SH-SY5Y (cell line): ENCODE data around the gene LRRC73.

Source experiments
- GATA2 ChIP-seq: IDR thresholded peaks from 2 replicates; pipeline ENCODE4 v1.6.1; 2011; ENCODE audit warnings: mild to moderate bottlenecking, low read depth, low read length
- GATA3 ChIP-seq: IDR thresholded peaks from 2 replicates; pipeline ENCODE4 v1.6.1; 2011; ENCODE audit warnings: low read depth, mild to moderate bottlenecking, low read length, moderate library complexity

Gene LRRC73

DNA sequence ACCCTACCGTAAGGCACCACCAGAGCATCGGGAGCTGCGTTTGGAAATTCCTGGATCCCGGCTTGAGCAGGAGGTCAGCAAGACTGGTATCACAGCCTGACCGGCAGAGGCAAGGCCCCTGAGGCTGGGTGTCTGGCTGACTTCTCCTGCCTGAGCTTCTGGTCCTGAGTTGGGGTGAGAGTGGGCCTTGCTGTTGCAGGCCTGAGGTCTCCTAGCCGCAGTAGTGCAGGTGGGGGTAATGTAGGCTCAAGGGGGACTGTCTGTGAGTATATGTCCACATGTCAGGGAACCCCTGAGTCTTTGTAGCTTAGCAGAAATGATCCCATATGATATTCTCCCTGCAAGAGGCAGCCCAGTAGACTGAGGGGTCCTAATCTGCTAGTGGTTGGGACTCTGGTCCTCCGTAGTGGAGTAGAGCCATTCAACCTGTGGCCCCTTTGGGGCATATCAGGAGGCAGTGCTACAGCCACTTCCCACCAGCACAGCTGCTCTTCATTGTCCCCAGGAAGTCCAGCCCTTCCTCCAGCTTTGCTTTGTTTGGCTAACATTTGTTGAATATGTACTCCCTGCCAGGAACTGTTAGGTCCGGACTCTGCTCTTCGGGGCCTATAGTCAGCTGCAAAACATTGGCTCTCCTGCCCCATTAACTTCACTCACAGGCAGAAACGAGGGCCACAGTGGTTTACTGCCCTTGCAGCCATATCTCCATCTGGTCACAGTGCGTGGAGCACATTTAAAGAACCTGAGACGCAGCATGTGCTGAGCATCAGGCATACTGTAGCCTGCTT is 10.9 kb downstream of the LRRC73 start:
- no peak for TF ChIP-seq GATA3
- no peak for TF ChIP-seq GATA2

DNA sequence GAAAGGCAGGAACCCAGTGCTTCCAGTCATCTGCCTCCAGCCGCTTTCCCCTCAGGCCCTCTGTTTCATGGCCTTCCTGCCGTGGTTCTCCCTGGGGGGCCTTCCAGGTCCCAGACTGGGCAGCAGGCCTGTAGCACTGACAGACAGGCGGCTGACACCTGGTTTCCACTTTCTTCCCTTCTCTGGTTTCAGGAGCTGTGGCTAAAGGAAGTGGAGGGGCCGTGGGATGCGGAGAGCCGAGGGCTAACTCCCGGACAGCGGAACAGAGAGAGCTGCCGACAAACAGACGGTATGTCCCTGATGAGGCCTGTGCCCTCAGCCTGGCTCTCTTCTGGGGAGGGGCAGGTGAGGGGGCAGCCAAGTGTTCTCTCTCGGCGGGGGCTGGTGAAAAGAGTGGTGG is 12.5 kb downstream of the LRRC73 start:
- TF ChIP-seq GATA3 (no peak), GATA2 (no peak)

DNA sequence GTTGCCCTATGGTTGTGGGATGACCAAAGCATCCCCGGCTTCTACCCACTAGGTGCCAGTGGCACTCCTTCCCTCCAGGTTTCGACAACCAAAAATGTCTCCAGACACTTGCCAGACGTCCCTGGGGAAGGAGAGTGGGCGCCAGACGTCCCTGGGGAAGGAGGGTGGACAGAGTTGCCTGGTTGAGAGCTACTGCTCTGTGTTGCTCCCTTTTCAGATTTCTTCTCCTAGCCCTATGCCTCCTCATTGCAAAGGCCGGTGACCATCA is 13.1 kb downstream of the LRRC73 start:
- TF ChIP-seq GATA3 (no peak), GATA2 (no peak)

DNA sequence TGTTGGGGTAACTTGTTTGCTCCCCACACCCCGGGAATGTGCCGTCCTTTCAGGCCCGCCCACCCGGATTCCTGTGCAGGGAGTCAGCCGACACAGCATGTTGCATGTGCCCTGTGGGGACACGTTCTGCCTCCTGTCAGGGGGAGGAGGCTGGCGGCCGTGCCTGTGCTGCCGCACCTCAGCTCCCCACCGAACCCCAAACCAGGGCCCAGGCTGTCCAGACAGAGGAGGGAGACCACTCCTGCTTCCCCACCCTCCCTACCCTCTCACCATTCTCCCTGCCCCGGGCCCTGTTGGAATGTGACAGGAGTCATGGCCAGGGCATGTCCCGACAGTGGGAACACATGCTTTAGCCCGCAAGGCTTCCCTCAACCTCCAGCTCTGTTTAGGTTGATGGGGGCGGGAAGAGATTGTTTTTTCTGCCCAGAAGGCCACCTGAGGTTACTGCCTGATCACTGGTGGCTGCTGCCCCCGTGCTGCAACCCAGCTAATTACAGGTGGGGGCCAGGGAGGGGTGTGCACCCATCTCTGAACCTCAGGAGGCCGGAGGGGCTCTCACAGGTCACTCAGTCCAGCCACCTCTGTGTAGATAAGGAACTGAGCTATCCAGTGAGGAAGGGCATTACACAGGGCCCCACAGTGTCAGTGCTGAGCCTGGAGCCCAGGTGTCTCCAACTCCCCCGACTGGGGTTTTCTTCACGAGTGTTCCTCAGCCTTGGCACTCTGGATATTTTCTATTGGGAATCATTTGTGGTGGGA is 13.6 kb downstream of the LRRC73 start:
- TF ChIP-seq GATA2, result no peak
- no peak for TF ChIP-seq GATA3

DNA sequence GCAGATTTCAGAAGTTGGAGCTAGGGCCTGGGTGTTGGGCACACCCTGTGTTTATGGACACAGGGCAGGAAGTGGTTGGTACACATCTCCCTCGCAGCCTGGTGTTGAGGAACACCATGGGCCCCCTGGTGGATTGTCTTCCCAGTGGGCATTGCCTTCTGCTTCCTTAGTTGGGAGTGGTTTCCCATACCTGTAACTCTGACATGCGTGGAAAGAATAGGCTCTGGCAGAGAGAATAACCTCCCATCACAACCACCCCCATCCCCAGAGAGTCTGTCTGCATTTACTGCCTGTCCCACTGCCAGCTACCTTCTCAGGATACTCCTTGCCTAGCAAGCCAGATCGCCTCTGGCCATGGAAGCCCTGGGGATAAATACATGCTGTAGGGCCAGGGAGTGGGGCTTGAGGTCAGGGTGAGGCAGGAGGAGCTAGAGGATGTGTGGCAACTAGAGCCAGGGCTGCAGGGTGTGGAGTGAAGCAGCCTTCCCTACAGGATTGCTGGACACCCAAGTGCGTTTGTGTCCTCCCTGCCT is 14.7 kb downstream of the LRRC73 start:
- no peak for TF ChIP-seq GATA2
- no peak for TF ChIP-seq GATA3

DNA sequence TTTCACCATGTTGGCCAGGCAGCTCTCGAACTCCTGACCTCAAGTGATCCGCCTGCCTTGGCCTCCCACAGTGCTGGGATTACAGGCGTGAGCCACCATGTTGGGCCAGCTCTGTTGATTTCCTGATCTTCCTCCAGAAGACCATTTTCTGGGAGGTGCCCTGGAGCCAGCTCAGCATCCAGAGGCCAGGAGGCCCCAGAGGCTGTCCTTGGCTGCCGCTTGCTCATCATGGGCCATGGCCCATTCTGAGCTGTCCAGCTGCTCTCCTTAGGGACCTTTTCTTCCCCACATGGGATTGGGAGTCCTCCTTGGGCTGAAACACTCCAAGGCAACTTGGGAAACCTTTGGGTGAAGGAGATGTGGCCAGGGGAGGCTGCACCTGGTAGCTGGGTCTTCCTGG is 15.4 kb downstream of the LRRC73 start:
- TF ChIP-seq GATA3 (no peak), GATA2 (no peak)

DNA sequence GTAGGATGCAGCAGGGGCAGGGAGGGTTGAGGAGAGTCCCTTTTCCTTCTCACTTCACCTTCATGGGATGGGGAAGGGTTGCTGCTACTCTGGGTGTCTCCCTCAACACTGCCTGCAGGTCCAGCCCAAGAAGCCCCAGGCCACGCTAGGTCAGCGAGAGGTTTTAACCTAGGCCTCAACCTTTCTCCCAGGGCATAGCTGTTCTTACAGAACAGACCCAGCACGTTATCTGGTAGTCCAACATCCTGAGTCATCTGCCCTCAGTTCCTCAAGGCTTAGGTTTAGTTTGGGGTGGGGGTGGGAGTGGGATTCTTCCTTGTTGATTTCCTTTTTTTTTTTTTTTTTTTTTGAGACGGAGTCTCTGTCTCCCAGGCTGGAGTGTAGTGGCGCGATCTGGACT is 15.8 kb downstream of the LRRC73 start:
- TF ChIP-seq GATA3, result no peak
- no peak for TF ChIP-seq GATA2

DNA sequence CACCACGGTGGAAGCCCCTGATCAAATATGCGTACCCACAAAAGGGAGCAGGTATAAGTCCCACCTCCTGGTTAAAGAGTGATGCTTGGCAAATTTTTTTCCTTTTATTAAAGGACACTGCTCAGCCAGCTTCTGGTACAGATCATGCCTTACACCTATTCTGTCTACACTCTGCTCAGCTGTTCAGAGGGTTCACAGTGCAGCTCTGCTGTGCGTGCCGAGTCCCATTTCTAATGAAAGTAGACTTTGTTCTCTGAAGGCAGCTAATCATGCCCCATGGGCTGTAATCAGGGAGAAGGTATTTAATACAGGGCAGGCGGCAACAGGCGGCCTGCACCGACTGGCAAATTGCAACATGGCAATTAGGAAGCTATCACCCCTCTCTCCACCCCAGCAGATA is 16.3 kb downstream of the LRRC73 start:
- TF ChIP-seq GATA2, result no peak
- TF ChIP-seq GATA3, result no peak

DNA sequence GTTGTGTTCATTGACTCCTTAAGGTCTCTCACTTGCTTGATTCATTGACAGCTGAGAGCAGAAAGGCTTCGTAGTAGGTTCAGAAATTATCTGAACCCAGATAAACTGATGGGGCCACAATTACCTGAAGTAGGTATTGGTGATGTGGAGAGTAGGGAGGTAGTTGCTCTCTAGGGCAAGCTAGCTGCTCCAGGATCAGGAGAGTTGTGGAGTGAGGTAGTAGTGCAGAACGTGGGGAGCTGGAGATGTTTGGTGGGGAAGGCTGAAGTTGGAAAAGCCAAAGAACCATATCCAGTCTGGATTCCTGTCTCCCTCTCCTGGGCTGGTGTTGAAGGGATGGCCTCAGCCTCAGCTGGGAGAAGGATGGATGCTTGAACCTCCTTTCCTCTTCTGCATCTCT is 16.9 kb downstream of the LRRC73 start:
- no peak for TF ChIP-seq GATA3
- no peak for TF ChIP-seq GATA2

DNA sequence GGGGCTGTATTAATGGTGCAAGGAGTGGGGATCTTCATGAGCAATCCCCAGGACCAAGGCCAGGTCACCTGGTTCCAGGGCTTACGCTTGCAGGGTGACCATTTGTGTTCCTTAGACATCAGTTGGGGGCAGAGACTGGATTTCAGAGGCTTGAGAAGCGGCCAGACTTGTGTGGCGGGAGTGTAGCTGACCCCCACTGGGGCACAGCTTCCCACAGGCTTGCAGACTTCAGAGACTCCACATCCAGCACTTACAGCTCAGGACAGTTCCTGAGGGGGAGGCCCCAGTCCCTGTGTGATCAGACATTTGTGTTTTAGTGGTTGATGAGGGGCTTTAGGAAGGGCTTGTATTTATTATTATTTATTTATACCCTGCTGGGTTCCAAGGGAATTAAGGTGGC is 17.5 kb downstream of the LRRC73 start:
- TF ChIP-seq GATA3, result no peak
- TF ChIP-seq GATA2, result no peak

DNA sequence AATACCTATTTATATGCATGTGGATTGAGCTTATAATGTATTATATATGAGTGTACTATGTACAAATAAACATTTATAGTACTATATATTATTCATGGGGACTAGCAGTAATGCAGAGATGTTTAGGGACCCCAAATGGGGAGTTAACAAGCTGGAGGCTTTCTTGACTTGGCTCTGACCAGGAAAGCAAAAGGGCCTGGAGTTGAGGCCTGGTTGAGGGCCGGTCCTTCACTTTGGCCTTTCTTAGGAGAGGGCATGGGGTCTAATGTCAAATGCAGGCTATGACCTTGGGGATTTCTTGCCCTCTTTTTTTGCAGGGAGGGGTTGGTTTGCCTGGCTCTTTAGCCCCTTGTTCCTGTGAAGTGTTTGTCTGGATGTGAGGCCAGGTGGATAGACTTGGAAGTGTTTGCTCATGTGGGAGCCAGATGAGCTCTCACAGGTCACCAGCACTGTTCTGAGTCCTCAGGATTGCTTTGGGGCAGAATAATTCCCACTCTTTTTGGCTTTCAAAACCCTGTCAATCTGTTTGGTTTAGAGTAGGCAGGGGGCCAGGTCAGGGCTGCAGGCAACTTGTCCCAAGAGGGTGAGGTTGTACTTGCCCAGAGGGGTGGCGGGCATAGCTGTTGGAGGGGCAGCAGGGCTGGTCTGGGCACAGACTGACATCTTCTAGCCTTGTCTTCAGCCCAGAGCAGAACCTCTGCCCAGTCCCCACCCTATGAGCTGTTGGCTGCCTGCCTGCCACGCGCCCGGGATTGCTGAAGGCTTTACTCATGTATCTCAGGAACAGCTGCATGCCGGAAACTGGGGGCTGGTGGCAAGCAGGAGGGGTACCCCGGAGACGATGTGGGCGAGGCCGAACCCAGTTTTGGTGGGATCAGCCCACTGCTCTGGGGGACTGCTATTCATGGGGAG is 18.1 kb downstream of the LRRC73 start:
- TF ChIP-seq GATA2 (no peak), GATA3 (no peak)

DNA sequence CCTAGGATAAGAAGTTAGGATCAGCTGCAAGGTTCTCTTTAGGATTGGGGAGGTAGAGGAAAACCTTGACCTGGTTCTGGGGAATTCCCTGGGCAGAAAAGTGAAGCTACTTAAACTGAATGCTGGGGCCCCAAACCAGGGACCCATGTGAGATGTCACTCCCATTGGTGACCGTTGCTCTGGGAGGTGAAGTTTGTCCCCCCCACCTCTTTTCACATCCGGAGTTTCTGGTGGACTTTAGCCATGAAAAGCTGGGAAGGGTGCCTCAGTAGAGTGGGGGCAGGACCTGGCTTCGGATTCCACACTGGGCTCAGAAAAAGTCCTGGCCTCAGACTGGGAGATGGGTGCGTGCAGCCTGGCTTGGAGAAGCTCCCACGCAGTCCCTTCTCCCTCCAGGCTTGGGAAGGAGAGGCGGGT is 19.6 kb downstream of the LRRC73 start:
- no peak for TF ChIP-seq GATA2
- TF ChIP-seq GATA3, result no peak

DNA sequence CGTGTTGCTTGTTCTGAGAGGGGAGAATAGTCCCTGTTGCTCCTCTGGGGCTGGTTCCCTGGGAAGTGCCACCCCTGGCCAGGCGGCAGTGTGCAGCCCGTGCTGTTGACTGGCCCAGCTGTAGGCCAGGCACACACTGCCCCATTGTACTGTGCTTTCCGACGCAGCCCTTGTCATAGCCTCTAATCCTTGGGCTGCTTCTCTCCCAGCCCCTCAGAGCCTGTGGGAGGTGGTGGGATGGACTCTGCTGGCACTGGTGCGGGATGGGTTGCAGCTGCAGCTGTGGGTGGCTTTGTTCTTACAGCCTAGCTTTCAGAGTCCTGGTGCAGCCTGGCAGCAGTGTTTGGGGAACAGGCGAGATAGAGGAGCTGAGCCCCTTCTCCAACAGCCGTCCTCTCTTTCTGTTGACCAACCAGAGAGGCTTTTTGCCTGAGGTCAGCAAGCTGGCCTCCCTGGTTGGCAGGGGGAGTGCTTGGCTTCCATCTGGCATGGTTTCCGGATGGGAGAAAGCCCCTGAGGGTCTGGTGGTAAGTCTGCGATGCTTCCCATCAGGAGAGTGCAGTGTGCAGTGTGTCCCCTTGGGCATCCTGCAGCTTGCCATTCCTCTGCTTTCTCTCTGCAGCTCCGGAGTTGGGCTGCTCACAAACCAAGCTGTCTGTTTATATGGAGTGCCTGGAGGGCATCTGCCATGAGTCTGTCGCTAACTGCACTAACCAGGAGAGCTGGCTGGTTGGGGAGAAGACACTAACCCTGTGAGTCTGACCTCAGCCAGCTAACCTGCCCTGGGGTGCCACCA is 20.7 kb downstream of the LRRC73 start:
- TF ChIP-seq GATA3, result no peak
- no peak for TF ChIP-seq GATA2
